GM10266 (cell line): ENCODE measurements around the gene STK25.
A peak's percentile ranks its signal among the peaks of the same experiment; 100 is the strongest.

Experiments used
- DNase-seq: peaks from one replicate; pipeline ENCODE4 v3.0.0; 2012; ENCODE audit errors: extremely low spot score
- TF ChIP-seq, protein P1 (sequence below): IDR thresholded peaks from 2 replicates; pipeline ENCODE4 v1.5.1; 2012; ENCODE audit warnings: mild to moderate bottlenecking, low read depth; ENCODE audit not compliant: control insufficient read depth, insufficient read depth; ENCODE audit errors: missing control alignments

STK25 gene

DNA sequence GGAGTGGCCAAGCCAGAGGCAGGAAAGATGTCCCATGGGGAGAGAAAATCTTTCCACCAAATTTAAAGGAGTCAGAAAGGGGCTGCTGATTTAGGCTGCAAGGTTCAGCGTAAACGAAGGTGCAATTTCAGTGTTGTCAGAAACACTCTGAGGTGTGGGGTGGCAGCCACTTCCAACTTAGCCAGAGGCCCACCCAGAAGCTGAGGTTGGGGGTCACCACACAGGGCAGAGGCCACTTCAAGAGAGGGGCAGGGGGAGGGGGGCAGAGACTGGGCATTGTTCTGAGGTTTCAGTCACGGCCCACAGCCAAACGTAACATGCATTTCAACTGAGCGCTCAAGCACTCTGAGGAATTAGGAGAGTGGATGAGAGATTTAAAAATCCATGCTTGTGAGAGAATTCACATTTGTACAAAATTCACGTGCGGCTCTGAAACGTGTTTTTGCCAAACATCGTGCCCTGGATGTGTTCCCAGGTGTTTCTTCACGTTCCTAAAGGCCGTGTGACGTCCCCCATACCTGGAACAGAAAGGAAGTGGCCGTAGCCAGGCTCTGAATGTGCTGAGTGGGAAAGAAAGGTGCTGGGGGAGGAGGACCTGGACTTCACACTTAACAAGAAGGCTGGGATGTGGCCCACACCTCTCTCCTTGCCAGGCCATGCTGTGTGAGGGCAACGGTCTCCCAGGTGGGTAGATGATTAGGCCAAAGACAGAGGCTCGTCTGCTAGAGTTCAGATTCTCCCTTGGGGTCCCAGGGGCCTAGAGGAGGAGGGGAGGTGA is 30.6 kb upstream of the STK25 start:
- TF ChIP-seq, protein P1, sequence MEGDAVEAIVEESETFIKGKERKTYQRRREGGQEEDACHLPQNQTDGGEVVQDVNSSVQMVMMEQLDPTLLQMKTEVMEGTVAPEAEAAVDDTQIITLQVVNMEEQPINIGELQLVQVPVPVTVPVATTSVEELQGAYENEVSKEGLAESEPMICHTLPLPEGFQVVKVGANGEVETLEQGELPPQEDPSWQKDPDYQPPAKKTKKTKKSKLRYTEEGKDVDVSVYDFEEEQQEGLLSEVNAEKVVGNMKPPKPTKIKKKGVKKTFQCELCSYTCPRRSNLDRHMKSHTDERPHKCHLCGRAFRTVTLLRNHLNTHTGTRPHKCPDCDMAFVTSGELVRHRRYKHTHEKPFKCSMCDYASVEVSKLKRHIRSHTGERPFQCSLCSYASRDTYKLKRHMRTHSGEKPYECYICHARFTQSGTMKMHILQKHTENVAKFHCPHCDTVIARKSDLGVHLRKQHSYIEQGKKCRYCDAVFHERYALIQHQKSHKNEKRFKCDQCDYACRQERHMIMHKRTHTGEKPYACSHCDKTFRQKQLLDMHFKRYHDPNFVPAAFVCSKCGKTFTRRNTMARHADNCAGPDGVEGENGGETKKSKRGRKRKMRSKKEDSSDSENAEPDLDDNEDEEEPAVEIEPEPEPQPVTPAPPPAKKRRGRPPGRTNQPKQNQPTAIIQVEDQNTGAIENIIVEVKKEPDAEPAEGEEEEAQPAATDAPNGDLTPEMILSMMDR = no peak
- peak; percentile 12 for DNase-seq

DNA sequence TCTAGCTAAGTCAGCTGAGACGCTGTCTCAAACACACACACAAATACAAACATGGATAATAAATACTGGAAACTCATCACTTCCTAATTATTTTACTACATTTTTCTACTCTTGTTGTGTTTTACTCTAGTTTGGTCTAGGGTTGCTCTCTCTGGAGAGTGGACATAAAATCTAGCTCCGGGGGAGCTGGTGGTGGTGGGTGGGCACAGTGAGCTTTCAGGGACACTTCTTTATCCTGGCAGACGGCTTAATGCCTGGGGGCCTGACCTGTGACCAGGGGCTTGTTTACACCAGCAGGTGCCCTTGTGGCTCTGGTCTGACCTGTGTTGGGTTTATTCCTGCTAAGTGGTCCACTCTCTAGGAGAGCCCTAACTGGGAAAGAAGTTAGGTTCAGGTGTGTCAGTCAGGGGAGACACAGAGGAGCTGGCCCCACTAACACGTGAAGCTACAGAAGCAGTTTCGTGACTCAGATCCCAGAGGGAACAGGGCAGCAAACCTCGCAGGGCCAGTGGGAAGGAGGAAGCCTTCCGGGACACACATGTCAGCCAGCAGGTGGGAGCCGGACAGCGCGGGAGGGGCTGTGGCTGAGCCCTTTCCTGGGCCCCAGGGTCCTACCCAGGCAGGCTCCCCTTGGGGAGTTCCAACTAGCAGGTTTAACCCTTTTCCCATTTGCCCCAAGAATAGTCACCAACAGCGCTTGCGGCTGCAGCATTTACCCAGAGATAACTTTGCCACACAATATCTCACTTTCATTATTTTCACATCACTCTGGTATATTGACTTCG is 27.7 kb upstream of the STK25 start:
- DNase-seq = peak; percentile 10
- TF ChIP-seq, protein P1 = no peak

- TF ChIP-seq, protein P1 = no peak
- peak; percentile 4 for DNase-seq
Observed at GRCh38 chr2:241534701-241535375, 26.5 kb upstream of the STK25 start.

GRCh38 chr2:241534293-241534692 is 25.9 kb upstream of the STK25 start:
- TF ChIP-seq, protein P1 = no peak
- peak; percentile 6 for DNase-seq

- TF ChIP-seq, protein P1 = no peak
- DNase-seq = peak; percentile 22
Observed at GRCh38 chr2:241532733-241533601, 24.6 kb upstream of the STK25 start.

GRCh38 chr2:241532168-241532567 is 23.8 kb upstream of the STK25 start:
- DNase-seq = peak; percentile 3
- TF ChIP-seq, protein P1 = no peak
